NT2/D1 (cell line): ENCODE measurements around the gene GALNT9.

ENCODE experiments used
- SUZ12 ChIP-seq: IDR thresholded peaks from 2 replicates; pipeline ENCODE4 v1.6.1; 2011; ENCODE audit not compliant: insufficient read length, insufficient read depth; ENCODE audit errors: extremely low read depth
- ZNF274 ChIP-seq: IDR thresholded peaks from 2 replicates; pipeline ENCODE4 v1.6.1; 2011; ENCODE audit warnings: mild to moderate bottlenecking, low read depth, low read length

GRCh38 chr12:132349501-132350131 is 20.2 kb upstream of the GALNT9 start:
- TF ChIP-seq ZNF274 (no peak), SUZ12 (no peak)
